HG02610 (cell line): ENCODE results near the gene CIB1.
A peak's percentile ranks its signal among the peaks of the same experiment; 100 is the strongest.
"Not testable (repeated sequence)": the region's sequence is repeated elsewhere in the genome, so short reads cannot be mapped to it uniquely, and the experiment has no call there.

Source experiments
- ATAC-seq: cut with Tn5 transposase; IDR thresholded peaks from one replicate; pipeline ENCODE4 v1.9.1; 2021; ENCODE audit warnings: mild to moderate bottlenecking, moderate library complexity; ENCODE audit not compliant: unreplicated experiment

CIB1 gene

GRCh38 chr15:90201130-90201943, 32.4 kb downstream of the CIB1 start, which contains the start of gene SEMA4B:
SEMA4B (plus strand) TSS chr15:90201330; CDS start chr15:90201579, 249 bp downstream.
- ATAC-seq, result peak; percentile 83

GRCh38 chr15:90200534-90201129, 33.1 kb downstream of the CIB1 start:
- no peak for ATAC-seq

GRCh38 chr15:90194655-90195054, 39.1 kb downstream of the CIB1 start:
- ATAC-seq, result no peak

- no peak for ATAC-seq
Observed at GRCh38 chr15:90192961-90193786, 40.6 kb downstream of the CIB1 start.

GRCh38 chr15:90191794-90192509, 41.8 kb downstream of the CIB1 start:
- peak; percentile 58 for ATAC-seq

- ATAC-seq, result no peak
Observed at GRCh38 chr15:90191344-90191687, 42.4 kb downstream of the CIB1 start.

GRCh38 chr15:90190606-90191343, 43.0 kb downstream of the CIB1 start:
- ATAC-seq, result no peak

GRCh38 chr15:90189781-90190467, 43.8 kb downstream of the CIB1 start:
- no peak for ATAC-seq

- no peak for ATAC-seq
Observed at GRCh38 chr15:90188914-90189748, 44.6 kb downstream of the CIB1 start.

GRCh38 chr15:90188065-90188464, 45.7 kb downstream of the CIB1 start:
- ATAC-seq, result not testable (repeated sequence)

GRCh38 chr15:90187257-90187868, 46.4 kb downstream of the CIB1 start:
- no peak for ATAC-seq

GRCh38 chr15:90184786-90185704, 48.7 kb downstream of the CIB1 start:
- ATAC-seq, result peak; percentile 73

- ATAC-seq, result peak; percentile 40
Observed at GRCh38 chr15:90184119-90184785, 49.5 kb downstream of the CIB1 start.

GRCh38 chr15:90181776-90182175, 52.0 kb downstream of the CIB1 start:
- ATAC-seq, result no peak
